Measurements from ENCODE around the gene EPHA3. TPM values are rescaled to one million over a fixed set of nuclear protein-coding genes. Genes with fewer than 3 reads are reported as not detected.

EPHA3 gene
- total and polyA plus RNA-seq, 10 of the 15 experiments (the other 5 are each of a cell fraction or from before 2014, with no cell fraction given), result 0.03 to 39.0 (median 0.07) TPM; not detected in 4

- TF ChIP-seq NBN (IDR thresholded peaks at IDR 0.05), result no peak
- no peak overlapping the region for H3K27ac ChIP-seq (ENCODE audit: control insufficient read depth, insufficient read depth)
- no TSS peak for BruUV-seq (replicated peaks)
- intact Hi-C loops (cut with micrococcal nuclease; ENCODE audit: unreplicated experiment) (no loop called here), in situ Hi-C loops (cut with MboI) (no loop called here)
- no peaks in the 10 kb centered on the region for H3K79me2 ChIP-seq (ENCODE audit: control insufficient read depth, insufficient read depth, low read length)
- H3K4me3 ChIP-seq, result no peak overlapping the region
- no peaks in the 10 kb centered on the region for H3K36me3 ChIP-seq (ENCODE audit: control insufficient read depth in 2 of 2, insufficient read depth in 2 of 2, low read length in 1 of 2)
- no peak overlapping the region for H2AFZ ChIP-seq (ENCODE audit: control insufficient read depth, low read depth, low read length)
- ChIA-PET POLR2A (no interaction called here), CTCF (no interaction called here), RAD21 (ENCODE audit: unreplicated experiment) (no interaction called here), SMC1A (ENCODE audit: uncharacterized antibody, unreplicated experiment) (interaction anchor here (1.1 kb wide), 1 partner anchor 11 kb away, joined by 3 read pairs; no protein-coding TSS in a partner anchor)
- no peak overlapping the region for H3K9ac ChIP-seq (ENCODE audit: control insufficient read depth, insufficient read depth, low read length)
- ATAC-seq (no peak), DNase-seq (ENCODE audit: low read depth, low spot score) (no peak), FAIRE-seq (peak; percentile 27)
- H4K20me1 ChIP-seq (ENCODE audit: control insufficient read depth, insufficient read depth), result no peaks in the 10 kb centered on the region
- 43% methylated on average over 6 of the region's 6 CpGs for WGBS (ENCODE audit: insufficient coverage, insufficient replicate concordance, low lambda C conversion rate, missing lambda C conversion rate)
- H3K4me1 ChIP-seq (ENCODE audit: control insufficient read depth, insufficient read depth, low read length), result no peaks in the 10 kb centered on the region
- no peak overlapping the region for H3K4me2 ChIP-seq (ENCODE audit: control insufficient read depth, insufficient read depth)
- H3K9me3 ChIP-seq (replicated peaks; ENCODE audit: control insufficient read depth, insufficient read depth, low read length), result no peaks in the 10 kb centered on the region
- H3K27me3 ChIP-seq (replicated peaks in 1 of 2; ENCODE audit: control insufficient read depth in 2 of 2, insufficient read depth in 2 of 2, low read length in 1 of 2), result no peaks in the 10 kb centered on the region
Measured at GRCh38 chr3:89155811-89156210, 48.4 kb downstream of the EPHA3 start.

DNA sequence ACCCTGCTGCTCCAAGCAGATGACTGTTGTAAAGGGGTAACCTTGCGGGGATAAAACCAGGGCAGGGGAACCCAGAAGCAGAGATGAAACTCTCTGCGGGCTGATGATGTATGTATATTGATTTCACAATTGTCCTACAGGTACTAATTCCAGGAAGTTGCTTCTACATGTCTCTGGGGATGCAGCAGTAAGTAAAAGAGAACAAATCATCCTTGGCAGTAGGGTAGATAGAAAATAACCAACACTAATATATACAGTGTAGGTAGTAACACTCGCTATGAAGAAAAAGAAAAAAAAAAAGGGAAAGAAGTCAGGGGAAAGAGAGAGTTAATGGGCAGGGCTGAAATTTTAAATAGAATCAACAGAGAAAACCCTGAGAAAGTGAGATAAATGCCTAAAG, 50.2 kb downstream of the EPHA3 start:
- ChIA-PET CTCF (no interaction called here), POLR2A (no interaction called here), RAD21 (ENCODE audit: unreplicated experiment) (no interaction called here), SMC1A (ENCODE audit: uncharacterized antibody, unreplicated experiment) (interaction anchor here (1.4 kb wide), 1 partner anchor 13 kb away, joined by 3 read pairs; no protein-coding TSS in a partner anchor)
- ATAC-seq (no peak), FAIRE-seq (no peak), DNase-seq (ENCODE audit: low read depth, low spot score) (no peak)
- no peak overlapping the region for H3K9ac ChIP-seq (ENCODE audit: control insufficient read depth, insufficient read depth, low read length)
- no peak overlapping the region for H2AFZ ChIP-seq (ENCODE audit: control insufficient read depth, low read depth, low read length)
- in situ Hi-C loops (cut with MboI), result no loop called here
- no peaks in the 10 kb centered on the region for H3K79me2 ChIP-seq (ENCODE audit: control insufficient read depth, insufficient read depth, low read length)
- intact Hi-C loops (cut with micrococcal nuclease; ENCODE audit: unreplicated experiment), result no loop called here
- H4K20me1 ChIP-seq (ENCODE audit: control insufficient read depth, insufficient read depth), result no peaks in the 10 kb centered on the region
- no peaks in the 10 kb centered on the region for H3K27me3 ChIP-seq (replicated peaks in 1 of 2; ENCODE audit: control insufficient read depth in 2 of 2, insufficient read depth in 2 of 2, low read length in 1 of 2)
- BruUV-seq (replicated peaks), result no TSS peak
- H3K4me1 ChIP-seq (ENCODE audit: control insufficient read depth, insufficient read depth, low read length), result no peaks in the 10 kb centered on the region
- H3K36me3 ChIP-seq (ENCODE audit: control insufficient read depth in 2 of 2, insufficient read depth in 2 of 2, low read length in 1 of 2), result no peaks in the 10 kb centered on the region
- no peak overlapping the region for H3K27ac ChIP-seq (ENCODE audit: control insufficient read depth, insufficient read depth)
- no peak overlapping the region for H3K4me2 ChIP-seq (ENCODE audit: control insufficient read depth, insufficient read depth)
- WGBS (ENCODE audit: insufficient coverage, insufficient replicate concordance, low lambda C conversion rate, missing lambda C conversion rate), result 34% methylated on average over 2 of the region's 3 CpGs
- H3K4me3 ChIP-seq, result no peak overlapping the region
- no peaks in the 10 kb centered on the region for H3K9me3 ChIP-seq (replicated peaks; ENCODE audit: control insufficient read depth, insufficient read depth, low read length)
- TF ChIP-seq NFXL1 (IDR thresholded peaks at IDR 0.05; ENCODE audit: borderline replicate concordance), result no peak
- no peak for TF ChIP-seq ZNF384 (IDR thresholded peaks at IDR 0.05; ENCODE audit: borderline replicate concordance, low read depth, low read length)
- TF ChIP-seq ZNF592 (IDR thresholded peaks at IDR 0.05), result no peak
- TF ChIP-seq, protein P1, sequence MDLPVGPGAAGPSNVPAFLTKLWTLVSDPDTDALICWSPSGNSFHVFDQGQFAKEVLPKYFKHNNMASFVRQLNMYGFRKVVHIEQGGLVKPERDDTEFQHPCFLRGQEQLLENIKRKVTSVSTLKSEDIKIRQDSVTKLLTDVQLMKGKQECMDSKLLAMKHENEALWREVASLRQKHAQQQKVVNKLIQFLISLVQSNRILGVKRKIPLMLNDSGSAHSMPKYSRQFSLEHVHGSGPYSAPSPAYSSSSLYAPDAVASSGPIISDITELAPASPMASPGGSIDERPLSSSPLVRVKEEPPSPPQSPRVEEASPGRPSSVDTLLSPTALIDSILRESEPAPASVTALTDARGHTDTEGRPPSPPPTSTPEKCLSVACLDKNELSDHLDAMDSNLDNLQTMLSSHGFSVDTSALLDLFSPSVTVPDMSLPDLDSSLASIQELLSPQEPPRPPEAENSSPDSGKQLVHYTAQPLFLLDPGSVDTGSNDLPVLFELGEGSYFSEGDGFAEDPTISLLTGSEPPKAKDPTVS (IDR thresholded peaks at IDR 0.05; ENCODE audit: low read depth, low read length), result no peak
- no peak for TF ChIP-seq SKIL (IDR thresholded peaks at IDR 0.05; ENCODE audit: low read depth, poor library complexity, severe bottlenecking)
- no peak for TF ChIP-seq POU2F2 (IDR thresholded peaks at IDR 0.05; ENCODE audit: borderline replicate concordance, low read depth, low read length)
- TF ChIP-seq SP1 (IDR thresholded peaks at IDR 0.05; ENCODE audit: low read depth, low read length), result no peak
- TF ChIP-seq GATAD2B (conservative IDR thresholded peaks at IDR 0.05; ENCODE audit: low read depth), result no peak

Data from GM12878 (cell line).